ENCODE data around the gene NFAT5.

DNA sequence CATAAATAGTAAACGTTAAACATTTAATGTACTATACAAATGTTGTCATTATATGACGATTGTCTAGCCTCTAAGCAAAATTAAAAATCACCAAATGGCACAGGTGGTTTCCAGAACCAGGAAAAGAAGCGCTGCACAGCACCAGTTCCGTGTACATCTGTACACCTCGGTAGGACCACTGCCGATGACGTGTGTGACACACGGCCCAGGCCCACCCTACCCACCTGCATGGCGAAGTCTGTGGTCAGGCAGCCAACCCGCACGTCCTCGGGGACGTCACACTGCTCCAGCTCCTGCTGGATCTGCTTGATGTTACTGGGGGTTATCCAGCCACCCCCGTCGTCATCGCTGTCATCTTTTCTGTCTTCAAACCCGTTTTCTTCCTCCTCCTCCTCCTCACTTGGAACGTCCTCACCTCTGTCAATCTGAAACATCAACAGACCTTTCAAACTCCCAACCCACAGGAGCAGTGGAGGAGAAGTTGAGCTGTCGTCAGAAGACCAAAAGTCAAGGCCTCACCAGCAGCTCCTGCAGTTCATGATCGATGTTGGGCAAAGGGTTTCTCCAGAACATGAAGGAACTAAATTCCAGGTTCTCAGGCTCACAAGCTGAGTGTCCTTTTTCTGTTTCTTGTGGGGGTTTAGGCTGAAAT is 183.1 kb downstream of the NFAT5 start:
- TF ChIP-seq, protein P1, sequence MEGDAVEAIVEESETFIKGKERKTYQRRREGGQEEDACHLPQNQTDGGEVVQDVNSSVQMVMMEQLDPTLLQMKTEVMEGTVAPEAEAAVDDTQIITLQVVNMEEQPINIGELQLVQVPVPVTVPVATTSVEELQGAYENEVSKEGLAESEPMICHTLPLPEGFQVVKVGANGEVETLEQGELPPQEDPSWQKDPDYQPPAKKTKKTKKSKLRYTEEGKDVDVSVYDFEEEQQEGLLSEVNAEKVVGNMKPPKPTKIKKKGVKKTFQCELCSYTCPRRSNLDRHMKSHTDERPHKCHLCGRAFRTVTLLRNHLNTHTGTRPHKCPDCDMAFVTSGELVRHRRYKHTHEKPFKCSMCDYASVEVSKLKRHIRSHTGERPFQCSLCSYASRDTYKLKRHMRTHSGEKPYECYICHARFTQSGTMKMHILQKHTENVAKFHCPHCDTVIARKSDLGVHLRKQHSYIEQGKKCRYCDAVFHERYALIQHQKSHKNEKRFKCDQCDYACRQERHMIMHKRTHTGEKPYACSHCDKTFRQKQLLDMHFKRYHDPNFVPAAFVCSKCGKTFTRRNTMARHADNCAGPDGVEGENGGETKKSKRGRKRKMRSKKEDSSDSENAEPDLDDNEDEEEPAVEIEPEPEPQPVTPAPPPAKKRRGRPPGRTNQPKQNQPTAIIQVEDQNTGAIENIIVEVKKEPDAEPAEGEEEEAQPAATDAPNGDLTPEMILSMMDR (IDR thresholded peaks at IDR 0.05) = no peak
- TF ChIP-seq POLR2A (IDR thresholded peaks at IDR 0.05) = no peak
